VCaP (cell line): ENCODE measurements around the gene BBX.
A peak's percentile ranks its signal among the peaks of the same experiment; 100 is the strongest.

Experiments
- H3K27ac ChIP-seq: fragments of 450-650 bp; 2 replicates; pipeline ENCODE4 v1.5.1; 2017
- TF ChIP-seq, protein P1 (sequence below): fragments of 450-650 bp; conservative IDR thresholded peaks from 2 replicates; pipeline ENCODE4 v1.5.1; 2017; ENCODE audit warnings: mild to moderate bottlenecking, moderate library complexity

The BBX gene

DNA sequence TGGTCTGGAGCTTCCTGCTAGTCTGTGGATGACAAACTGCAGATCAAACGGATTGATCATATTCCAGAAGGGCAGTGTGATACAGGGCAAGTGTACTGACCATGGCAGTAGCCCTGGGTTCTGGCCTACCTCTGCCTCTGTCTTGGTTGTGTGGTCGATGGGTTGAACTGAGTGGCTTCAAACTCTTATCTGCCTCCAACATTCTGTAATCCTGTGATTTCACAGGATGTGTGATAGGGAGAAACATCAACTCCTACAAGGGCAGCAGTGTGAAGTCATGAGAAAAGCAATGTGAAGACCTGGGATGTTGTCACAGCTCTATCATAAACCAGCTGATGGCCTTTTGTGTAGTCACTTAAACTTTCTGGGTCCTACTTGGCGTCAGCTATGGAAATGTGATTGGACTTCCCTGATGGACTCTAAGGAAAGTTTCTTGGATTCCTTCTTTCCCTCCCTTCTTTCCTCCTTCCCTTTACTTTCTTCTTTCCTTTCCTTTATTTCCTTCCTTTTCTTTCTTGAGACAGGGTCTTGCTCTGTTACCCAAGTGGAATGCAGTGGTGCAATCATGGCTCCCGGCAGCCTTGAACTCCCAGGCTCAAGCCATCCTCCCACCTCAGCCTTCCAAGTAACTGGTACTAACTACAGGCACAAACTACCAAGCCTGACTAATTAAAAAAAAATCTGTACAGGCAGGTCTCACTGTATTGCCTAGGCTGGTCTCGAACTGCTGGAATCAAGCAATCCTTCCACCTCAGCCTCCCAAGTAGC is 114.8 kb downstream of the BBX start:
- no peak overlapping the region for H3K27ac ChIP-seq
- TF ChIP-seq, protein P1, sequence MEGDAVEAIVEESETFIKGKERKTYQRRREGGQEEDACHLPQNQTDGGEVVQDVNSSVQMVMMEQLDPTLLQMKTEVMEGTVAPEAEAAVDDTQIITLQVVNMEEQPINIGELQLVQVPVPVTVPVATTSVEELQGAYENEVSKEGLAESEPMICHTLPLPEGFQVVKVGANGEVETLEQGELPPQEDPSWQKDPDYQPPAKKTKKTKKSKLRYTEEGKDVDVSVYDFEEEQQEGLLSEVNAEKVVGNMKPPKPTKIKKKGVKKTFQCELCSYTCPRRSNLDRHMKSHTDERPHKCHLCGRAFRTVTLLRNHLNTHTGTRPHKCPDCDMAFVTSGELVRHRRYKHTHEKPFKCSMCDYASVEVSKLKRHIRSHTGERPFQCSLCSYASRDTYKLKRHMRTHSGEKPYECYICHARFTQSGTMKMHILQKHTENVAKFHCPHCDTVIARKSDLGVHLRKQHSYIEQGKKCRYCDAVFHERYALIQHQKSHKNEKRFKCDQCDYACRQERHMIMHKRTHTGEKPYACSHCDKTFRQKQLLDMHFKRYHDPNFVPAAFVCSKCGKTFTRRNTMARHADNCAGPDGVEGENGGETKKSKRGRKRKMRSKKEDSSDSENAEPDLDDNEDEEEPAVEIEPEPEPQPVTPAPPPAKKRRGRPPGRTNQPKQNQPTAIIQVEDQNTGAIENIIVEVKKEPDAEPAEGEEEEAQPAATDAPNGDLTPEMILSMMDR, result no peak

DNA sequence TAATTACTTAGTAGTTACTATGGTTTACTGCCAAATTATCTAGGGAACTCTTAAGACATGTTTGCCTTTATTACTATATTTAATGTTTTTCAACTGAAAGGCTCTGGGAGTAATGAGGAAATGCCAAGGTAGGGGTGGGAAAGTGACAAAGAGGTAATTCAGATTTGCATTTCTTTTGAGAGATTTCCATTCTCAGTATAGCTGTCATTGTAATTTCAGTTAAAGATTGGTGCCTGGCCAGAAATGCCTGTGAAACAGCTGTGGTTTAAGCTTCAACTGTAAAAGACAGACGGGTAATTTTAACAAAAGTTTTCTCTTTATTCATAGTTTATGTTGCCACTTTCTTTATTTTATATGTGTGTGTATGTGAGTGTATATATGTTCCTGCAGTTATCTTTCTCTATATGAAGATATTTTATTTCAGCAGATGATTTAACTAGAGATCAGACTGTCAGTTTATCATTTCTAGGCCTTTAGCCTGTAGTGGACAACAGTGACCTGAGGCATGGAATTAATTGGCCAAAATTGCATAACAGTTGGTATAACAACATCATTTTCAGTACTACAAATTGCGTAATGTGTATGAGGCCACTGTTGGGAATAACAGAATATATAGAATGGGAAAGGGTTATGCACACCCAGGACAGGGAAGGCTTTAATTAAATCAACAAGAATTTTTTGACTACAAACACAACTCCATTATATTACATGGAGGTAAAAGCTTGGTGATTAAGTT is 119.0 kb downstream of the BBX start:
- H3K27ac ChIP-seq, result no peak overlapping the region
- TF ChIP-seq, protein P1, result no peak

DNA sequence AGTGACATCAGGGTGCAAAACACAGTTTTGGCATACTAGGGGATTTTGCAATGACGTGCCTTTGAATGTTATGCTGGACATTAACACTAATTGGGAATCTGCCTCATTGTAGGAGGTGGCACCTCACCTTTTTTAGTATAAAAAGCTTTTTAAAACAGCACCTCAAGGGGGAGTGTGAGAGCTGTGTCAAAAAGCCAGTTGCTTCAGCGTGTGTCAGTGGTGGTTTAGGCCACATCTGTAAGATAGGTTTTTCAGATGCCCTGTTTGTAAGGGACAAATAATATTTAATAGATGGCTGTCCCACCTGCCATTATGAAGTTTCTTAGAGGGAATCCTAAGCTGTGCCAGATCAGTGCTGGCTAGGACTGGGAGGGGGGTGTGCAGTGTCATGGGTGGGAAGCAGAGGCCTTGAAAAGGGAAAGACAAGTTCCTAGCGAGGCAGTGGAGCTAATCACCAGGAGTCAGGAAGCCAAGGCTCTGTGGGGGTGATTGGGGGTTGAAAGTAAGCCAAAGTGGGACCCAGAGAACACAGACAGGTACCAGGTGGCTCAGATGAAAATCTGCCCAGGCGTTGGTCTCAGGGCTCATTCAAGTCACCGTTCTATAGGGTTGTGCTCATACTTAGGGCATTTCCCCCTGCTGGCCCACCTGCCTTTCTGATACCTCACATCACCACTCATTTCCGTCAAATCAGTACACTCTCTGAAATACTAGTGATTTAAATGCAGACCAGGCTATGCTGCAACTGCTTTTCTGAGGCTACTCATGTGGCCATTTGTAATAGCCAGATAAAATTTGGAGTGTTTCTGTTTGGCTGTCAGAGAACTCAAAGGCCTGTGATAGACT is 120.5 kb downstream of the BBX start:
- TF ChIP-seq, protein P1, result 0 out of 2 replicates have a peak, but pooled peaks have one; percentile 26
- no peak overlapping the region for H3K27ac ChIP-seq

DNA sequence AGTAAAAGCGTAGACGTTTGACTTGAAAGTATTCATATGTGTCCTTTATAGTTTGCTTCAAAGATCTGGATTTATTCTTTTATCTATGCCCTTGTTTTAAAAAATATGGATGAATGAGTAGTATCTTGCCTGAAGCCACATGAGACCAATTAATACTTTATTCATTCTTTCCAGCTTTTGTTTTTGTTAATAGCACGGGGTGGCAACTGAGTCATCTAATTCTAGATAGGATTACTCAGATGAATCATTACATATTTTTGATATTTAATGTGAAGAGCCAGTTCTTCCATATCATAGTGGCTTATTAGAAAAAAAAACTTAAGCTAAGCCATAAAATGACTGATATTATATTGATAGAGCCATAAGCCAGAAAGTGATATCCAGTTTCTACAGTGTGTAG is 121.9 kb downstream of the BBX start:
- no peak overlapping the region for H3K27ac ChIP-seq
- TF ChIP-seq, protein P1, result no peak

DNA sequence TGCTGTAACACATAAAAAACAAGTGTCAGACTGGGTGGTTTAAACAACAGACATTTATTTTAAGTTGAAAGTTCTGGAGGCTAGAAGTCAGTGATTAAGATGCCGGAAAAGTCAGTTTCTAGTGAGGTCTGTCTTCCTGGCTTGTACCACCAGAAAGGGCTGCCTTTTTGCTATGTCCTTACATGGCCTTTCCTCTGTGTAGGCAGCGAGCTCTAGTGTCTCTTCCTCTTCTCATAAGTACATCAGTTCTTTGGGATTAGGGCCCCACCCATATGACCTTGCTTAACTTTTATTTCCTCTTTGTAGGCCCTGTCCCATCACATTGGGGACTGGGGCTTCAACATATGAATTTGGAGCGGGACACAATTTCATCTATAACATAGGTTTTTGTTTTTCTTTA is 128.0 kb downstream of the BBX start:
- no peak overlapping the region for H3K27ac ChIP-seq

DNA sequence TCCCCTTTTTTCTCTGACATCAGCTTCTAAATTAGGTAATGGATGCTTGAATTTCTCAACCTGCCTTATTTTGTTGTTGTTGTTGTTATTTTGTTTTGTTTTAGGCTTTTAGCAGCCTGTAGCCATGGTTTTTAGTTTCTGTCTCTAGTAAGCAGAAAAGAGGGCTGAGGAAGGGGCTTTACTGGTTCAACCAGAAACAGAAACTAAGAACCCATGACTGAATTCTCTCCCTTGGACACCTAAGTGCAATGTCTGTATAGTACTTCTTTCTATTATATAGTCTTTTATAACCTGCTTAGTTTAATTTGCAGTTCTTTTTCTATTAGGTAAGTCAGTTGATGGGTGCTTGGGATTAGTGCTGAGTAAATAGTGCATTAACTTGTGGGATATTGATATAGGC is 129.0 kb downstream of the BBX start:
- TF ChIP-seq, protein P1, result no peak
- no peak overlapping the region for H3K27ac ChIP-seq

More for the DNA sequence above, 128.0 kb downstream of the BBX start:
- TF ChIP-seq, protein P1, result no peak

DNA sequence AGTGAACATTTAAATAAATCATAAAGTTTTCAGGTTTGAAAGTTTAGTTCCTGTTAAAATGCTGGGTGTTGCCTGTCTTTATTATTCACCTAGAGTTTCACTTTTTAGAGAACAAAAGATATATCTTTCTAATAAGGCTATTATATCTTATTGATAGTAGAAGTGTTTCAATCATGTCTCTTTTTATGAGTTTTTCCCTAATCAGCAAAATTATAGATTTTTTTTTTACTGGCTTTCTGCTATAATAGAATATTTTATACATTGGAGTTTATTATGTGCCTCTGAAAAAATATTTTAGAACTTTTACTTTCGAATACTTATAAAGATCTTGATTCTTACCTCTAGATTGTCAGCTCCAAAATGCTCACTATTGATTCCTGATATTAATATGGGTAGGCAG is 131.5 kb downstream of the BBX start:
- H3K27ac ChIP-seq, result no peak overlapping the region

More for the DNA sequence above, 131.5 kb downstream of the BBX start:
- TF ChIP-seq, protein P1, result no peak
